ENCODE measurements around the gene UBAP2L. TPM values are rescaled to one million over a fixed set of nuclear protein-coding genes. Genes with fewer than 3 reads are reported as not detected.

Gene UBAP2L
- total and polyA plus RNA-seq, 2 experiments from 2014 or later = 98.5 to 157 TPM

DNA sequence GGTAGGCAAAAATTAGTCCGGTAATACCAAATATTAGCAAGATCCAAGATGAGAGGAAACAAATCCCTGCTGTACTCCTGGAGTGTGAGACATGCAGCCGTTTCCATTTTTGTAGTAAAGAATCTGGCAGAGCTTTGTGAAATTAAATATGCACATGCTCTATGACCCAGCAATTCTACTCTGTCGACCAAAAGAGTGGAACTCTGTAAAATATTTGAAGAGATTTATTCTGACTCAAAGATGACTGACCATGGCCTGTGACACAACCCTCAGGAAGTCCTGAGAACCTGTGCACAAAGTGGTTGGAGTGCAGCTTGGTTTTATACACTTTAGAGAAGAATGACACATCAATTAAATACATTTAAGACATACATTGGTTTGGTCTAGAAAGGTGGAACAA is 67.9 kb downstream of the UBAP2L start:
- ATAC-seq = no peak
- H3K4me1 Mint-ChIP-seq = no peaks in the 10 kb centered on the region

More for the DNA sequence above, 67.9 kb downstream of the UBAP2L start:
- peak overlapping the region; percentile 43; the same call in 1 of the 2 replicates for H2AFZ ChIP-seq
- Mint-ChIP-seq H3K4me3 (no peak overlapping the region), H3K27me3 (ENCODE audit: insufficient read depth, low read depth, poor library complexity) (peaks cover 2% of the 10 kb centered on the region), H3K36me3 (ENCODE audit: low read depth) (peaks cover 4% of the 10 kb centered on the region; the same call in 1 of the 3 replicates), H3K27ac (no peak overlapping the region), H3K9me3 (peaks cover 18% of the 10 kb centered on the region)
- no peaks in the 10 kb centered on the region for H3F3A ChIP-seq (replicated peaks; ENCODE audit: low read depth)
- H3K9me2 ChIP-seq (ENCODE audit: insufficient read depth) = no peaks in the 10 kb centered on the region
- no peaks in the 10 kb centered on the region for H3K79me2 ChIP-seq (replicated peaks; ENCODE audit: insufficient read depth)
- H3K36me3 ChIP-seq (ENCODE audit: insufficient read depth) = no peaks in the 10 kb centered on the region
- no peak overlapping the region for H3K4me2 ChIP-seq
- peaks cover 8% of the 10 kb centered on the region; the same call in 1 of the 2 replicates for H3K4me1 ChIP-seq (ENCODE audit: insufficient read depth)
- H4K20me1 ChIP-seq (replicated peaks; ENCODE audit: insufficient read depth) = no peaks in the 10 kb centered on the region
- no peak for TF ChIP-seq NANOG (IDR thresholded peaks at IDR 0.05; ENCODE audit: borderline replicate concordance)
- TF ChIP-seq JUNB (IDR thresholded peaks at IDR 0.05; ENCODE audit: unreplicated experiment) = no peak
- no peak for TF ChIP-seq CTCF (conservative IDR thresholded peaks at IDR 0.05; ENCODE audit: low read depth in 2 of 2)
- no peak for TF ChIP-seq EZH2phosphoT487 (IDR thresholded peaks at IDR 0.05; ENCODE audit: unreplicated experiment)
- TF ChIP-seq REST (IDR thresholded peaks at IDR 0.05; ENCODE audit: unreplicated experiment) = no peak
- TF ChIP-seq STAT1 (IDR thresholded peaks at IDR 0.05; ENCODE audit: unreplicated experiment) = no peak
- TF ChIP-seq ZNF114 (CRISPR knock-in tag; IDR thresholded peaks at IDR 0.05) = no peak
- TF ChIP-seq ETS1 (IDR thresholded peaks at IDR 0.05) = no peak
- no peak for TF ChIP-seq ZNF331 (CRISPR knock-in tag; IDR thresholded peaks at IDR 0.05; ENCODE audit: low read depth)
- no peak for TF ChIP-seq EZH2 (IDR thresholded peaks at IDR 0.05; ENCODE audit: low read depth, unreplicated experiment)
- TF ChIP-seq POLR2AphosphoS5 (IDR thresholded peaks at IDR 0.05; ENCODE audit: low read depth) = no peak
- no peak for TF ChIP-seq ZNF462 (CRISPR knock-in tag; IDR thresholded peaks at IDR 0.05)
- no peak for TF ChIP-seq CREB1 (CRISPR knock-in tag; IDR thresholded peaks at IDR 0.05; ENCODE audit: low read depth)
- no peak overlapping the region for H3K4me3 ChIP-seq
- no peaks in the 10 kb centered on the region for H3K27me3 ChIP-seq (ENCODE audit: insufficient read depth)
- H3K27ac ChIP-seq (ENCODE audit: low read depth) = no peak overlapping the region
- DNase-seq (ENCODE audit: low spot score) = no peak

All from GM23338 (cell line).